ENCODE measurements around the gene GAREM2.

GRCh38 chr2:26162963-26163362 lies 9.9 kb upstream of the GAREM2 start:
- TF ChIP-seq CTCF (IDR thresholded peaks at IDR 0.05), result no peak
- TF ChIP-seq POLR2A (IDR thresholded peaks at IDR 0.05), result no peak

Data from adrenal gland (tissue), 5 donors.